GM12872 (cell line): Measurements from ENCODE around the gene HOXC10.

Source experiments
- CTCF ChIP-seq: IDR thresholded peaks from 3 replicates; pipeline ENCODE4 v1.5.1; 2011; ENCODE audit warnings: low read depth, mild to moderate bottlenecking, low read length, moderate library complexity; ENCODE audit not compliant: insufficient read depth

Gene HOXC10

GRCh38 chr12:54002278-54002914, 17.4 kb downstream of the HOXC10 start:
- TF ChIP-seq CTCF = no peak

- no peak for TF ChIP-seq CTCF
These were observed 18.0 kb downstream of the HOXC10 start for GRCh38 chr12:54002915-54003389.

- no peak for TF ChIP-seq CTCF
These were observed 18.7 kb downstream of the HOXC10 start for GRCh38 chr12:54003625-54004024.

GRCh38 chr12:54004063-54004840, 19.3 kb downstream of the HOXC10 start:
- peak; percentile 20; the same call in 1 of the 3 replicates for TF ChIP-seq CTCF

GRCh38 chr12:54004841-54005530, 20.0 kb downstream of the HOXC10 start:
- no peak for TF ChIP-seq CTCF

GRCh38 chr12:54005531-54005852, 20.5 kb downstream of the HOXC10 start:
- TF ChIP-seq CTCF = no peak

- TF ChIP-seq CTCF = peak; percentile 86
These were observed 21.1 kb downstream of the HOXC10 start for GRCh38 chr12:54005853-54006558.
